Adrenal gland (tissue), 12 donors: Measurements from ENCODE around the gene CHN2. TPM values are rescaled to one million over a fixed set of nuclear protein-coding genes. Genes with fewer than 3 reads are reported as not detected.

Experiments used
- DNase-seq, 7 donors: peaks; one replicate each; pipeline ENCODE4 v3.0.0-alpha.2; 2019 to 2020
- H3K27ac ChIP-seq, 5 donors: fragments of 200-600 bp; sonication (generic) in 4 of 5; 1 replicate in 3 of 5; 2 replicates in 2 of 5; pipeline versions ENCODE4 v1.5.1 to v1.8.0; 2016 to 2020; ENCODE audit warnings: mild to moderate bottlenecking in 1 of 5
- H3K27me3 ChIP-seq: fragments of 200-600 bp; 2 replicates; pipeline ENCODE4 v1.8.0; 2021
- H3K36me3 ChIP-seq, 2 donors: fragments of 200-600 bp; replicated peaks in 1 of 2; 1 replicate in 1 of 2; 2 replicates in 1 of 2; pipeline versions ENCODE4 v1.5.1 to v1.8.0; 2018 to 2022
- H3K4me1 ChIP-seq, 2 donors: fragments of 200-600 bp; replicated peaks in 1 of 2; 1 replicate in 1 of 2; 2 replicates in 1 of 2; pipeline versions ENCODE4 v1.5.1 to v1.8.0; 2018 to 2021
- H3K4me3 ChIP-seq, 4 donors: fragments of 200-600 bp; sonication (generic) in 3 of 4; one replicate each; pipeline ENCODE4 v1.5.1; 2016 to 2018
- H3K9me3 ChIP-seq, 3 donors: fragments of 200-600 bp; sonication (generic) in 1 of 3; replicated peaks in 1 of 3; 1 replicate in 2 of 3; 2 replicates in 1 of 3; pipeline versions ENCODE4 v1.5.1 to v1.8.0; 2016 to 2021
- POLR2A ChIP-seq, 2 donors: fragments of 450-650 bp; IDR thresholded peaks; one replicate each; pipeline ENCODE4 v1.6.1; 2017; ENCODE audit warnings: antibody characterized with exemption in 2 of 2, mild to moderate bottlenecking in 2 of 2, moderate library complexity in 1 of 2
- WGBS, 4 donors: extraction: QIAGEN DNeasy Blood & Tissue Kit in 2 of 4; methylation state at CpG; one replicate each; pipeline versions ENCODE4 v1.1.5 to v1.1.7; 2013 to 2017; 5-methylcytosine and 5-hydroxymethylcytosine counted together
- intact Hi-C, 2 donors: fragments of 100-400 bp; cut with DNase I; formaldehyde crosslinking; loops; one replicate each; pipeline versions ENCODE4 v1.14.1 to v1.15.0; 2022 to 2023
- polyA plus RNA-seq, 3 donors: library from polyadenylated mRNA; stranded (reverse); fragments of 200-250 nt in 2 of 3; fragments of 350-450 nt in 1 of 3; fragmentation: Illumina TruSeq in 1 of 3; extraction: RNeasy Lipid Tissue Mini Kit (QIAGEN cat#74804) in 1 of 3; gene quantifications; one replicate each; pipeline ENCODE4 v1.2.3, GENCODE V29; 2013 to 2014
- total RNA-seq, 9 donors: library from RNA; depleted of rRNA in 4 of 9; stranded (reverse); fragments of >200 nt in 4 of 9; fragments of 120-200 nt in 1 of 9; fragmentation: NEBNext Ultra II Directional in 1 of 9; extraction: Animal tissue kit (Norgen Biotek cat#: 25700) in 1 of 9; gene quantifications; one replicate each; pipeline versions ENCODE4 v1.1.0 to v1.2.4, GENCODE V29; 2013 to 2023
- TF ChIP-seq, protein P1 (sequence below), 6 experiments: fragments of 450-650 bp in 4 of 6; fragments of 200-600 bp in 2 of 6; sonication (generic) in 1 of 6; IDR thresholded peaks; 1 replicate in 5 of 6; 2 replicates in 1 of 6; pipeline versions ENCODE4 v1.5.1 to v1.8.0; 2016 to 2021; ENCODE audit warnings: antibody characterized with exemption in 6 of 6, mild to moderate bottlenecking in 2 of 6, moderate library complexity in 1 of 6
- donor health status: healthy with polysubstance abuse.
- donor health status: Bipolar disorder and iron deficiency.
- donor health status: DM: yes; HTN: yes; CAD: no.
- donor health status: DM: no; HTN: no; CAD: no.
- donor health status: DM: no; HTN: no; CAD: no.
- donor health status: DM: yes; HTN: yes; CAD: no.

Gene CHN2
- total and polyA plus RNA-seq, 12 donors = 2.7 to 35.4 (median 11.5) TPM

- H3K36me3 ChIP-seq = no peaks in the 10 kb centered on the region
- no peak overlapping the region for H3K4me3 ChIP-seq
- DNase-seq = no peak
- TF ChIP-seq POLR2A (IDR thresholded peaks at IDR 0.05) = no peak
- TF ChIP-seq, protein P1, sequence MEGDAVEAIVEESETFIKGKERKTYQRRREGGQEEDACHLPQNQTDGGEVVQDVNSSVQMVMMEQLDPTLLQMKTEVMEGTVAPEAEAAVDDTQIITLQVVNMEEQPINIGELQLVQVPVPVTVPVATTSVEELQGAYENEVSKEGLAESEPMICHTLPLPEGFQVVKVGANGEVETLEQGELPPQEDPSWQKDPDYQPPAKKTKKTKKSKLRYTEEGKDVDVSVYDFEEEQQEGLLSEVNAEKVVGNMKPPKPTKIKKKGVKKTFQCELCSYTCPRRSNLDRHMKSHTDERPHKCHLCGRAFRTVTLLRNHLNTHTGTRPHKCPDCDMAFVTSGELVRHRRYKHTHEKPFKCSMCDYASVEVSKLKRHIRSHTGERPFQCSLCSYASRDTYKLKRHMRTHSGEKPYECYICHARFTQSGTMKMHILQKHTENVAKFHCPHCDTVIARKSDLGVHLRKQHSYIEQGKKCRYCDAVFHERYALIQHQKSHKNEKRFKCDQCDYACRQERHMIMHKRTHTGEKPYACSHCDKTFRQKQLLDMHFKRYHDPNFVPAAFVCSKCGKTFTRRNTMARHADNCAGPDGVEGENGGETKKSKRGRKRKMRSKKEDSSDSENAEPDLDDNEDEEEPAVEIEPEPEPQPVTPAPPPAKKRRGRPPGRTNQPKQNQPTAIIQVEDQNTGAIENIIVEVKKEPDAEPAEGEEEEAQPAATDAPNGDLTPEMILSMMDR (IDR thresholded peaks at IDR 0.05) = no peak
- no peaks in the 10 kb centered on the region for H3K27me3 ChIP-seq
- intact Hi-C loops = no loop called here
- no peak overlapping the region for H3K27ac ChIP-seq
- 84 to 94% (median 91%) methylated on average over 1 of the region's 1 CpG for WGBS, 4 donors
- H3K4me1 ChIP-seq = no peaks in the 10 kb centered on the region
- H3K9me3 ChIP-seq = no peaks in the 10 kb centered on the region
Observed at GRCh38 chr7:29429401-29429800, 234.8 kb downstream of the CHN2 start.

GRCh38 chr7:29430279-29430949, 235.8 kb downstream of the CHN2 start:
- Histone ChIP-seq H3K4me1 (no peaks in the 10 kb centered on the region), H3K4me3 (no peak overlapping the region), H3K9me3 (no peaks in the 10 kb centered on the region), H3K36me3 (no peaks in the 10 kb centered on the region), H3K27me3 (no peaks in the 10 kb centered on the region), H3K27ac (no peak overlapping the region)
- WGBS, 4 donors = 87 to 94% (median 89%) methylated on average over 8 of the region's 8 CpGs
- no peak for DNase-seq
- TF ChIP-seq POLR2A (IDR thresholded peaks at IDR 0.05) = no peak
- TF ChIP-seq, protein P1 (IDR thresholded peaks at IDR 0.05) = no peak
- intact Hi-C loops = no loop called here

GRCh38 chr7:29431686-29432085, 237.1 kb downstream of the CHN2 start:
- WGBS, 4 donors = 84 to 94% (median 90%) methylated on average over 3 of the region's 3 CpGs

DNA sequence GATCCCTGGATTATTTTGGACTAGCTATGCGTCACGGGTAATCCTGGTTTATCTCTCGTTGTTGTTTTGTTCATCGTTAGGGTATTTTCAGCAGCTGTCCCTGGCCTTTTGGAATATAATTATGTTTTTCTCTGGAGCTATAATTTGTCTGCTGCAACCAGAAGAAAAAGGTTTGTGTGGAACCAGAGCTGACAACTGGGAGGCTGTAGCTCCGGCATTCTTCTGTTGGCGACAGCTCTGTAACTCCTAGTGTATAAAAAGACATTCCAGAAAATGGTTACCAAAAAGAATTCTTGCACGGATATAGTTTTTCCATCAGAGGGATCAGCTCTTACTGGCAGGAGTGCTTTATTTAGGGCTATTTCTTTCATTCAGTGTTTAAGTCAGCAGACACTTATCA, 238.1 kb downstream of the CHN2 start:
- DNase-seq = no peak
- no peaks in the 10 kb centered on the region for H3K9me3 ChIP-seq
- H3K4me3 ChIP-seq = no peak overlapping the region
- intact Hi-C loops = no loop called here
- no peaks in the 10 kb centered on the region for H3K27me3 ChIP-seq
- 71 to 79% (median 75%) methylated on average over 7 of the region's 7 CpGs for WGBS, 4 donors
- H3K4me1 ChIP-seq = no peaks in the 10 kb centered on the region
- no peaks in the 10 kb centered on the region for H3K36me3 ChIP-seq
- H3K27ac ChIP-seq = no peak overlapping the region
- TF ChIP-seq, protein P1 (IDR thresholded peaks at IDR 0.05) = no peak
- TF ChIP-seq POLR2A (IDR thresholded peaks at IDR 0.05) = no peak

More at GRCh38 chr7:29431686-29432085, 237.1 kb downstream of the CHN2 start:
- Histone ChIP-seq H3K4me1 (no peaks in the 10 kb centered on the region), H3K36me3 (no peaks in the 10 kb centered on the region), H3K9me3 (no peaks in the 10 kb centered on the region), H3K4me3 (no peak overlapping the region), H3K27me3 (no peaks in the 10 kb centered on the region), H3K27ac (no peak overlapping the region)
- intact Hi-C loops = no loop called here
- DNase-seq = no peak
- no peak for TF ChIP-seq POLR2A (IDR thresholded peaks at IDR 0.05)
- TF ChIP-seq, protein P1 (IDR thresholded peaks at IDR 0.05) = no peak
